Activated CD4-positive, CD25-positive, alpha-beta regulatory T cell treated with anti-CD3 and anti-CD28 coated beads, Interleukin-2, amount 50 U/mL, for 24 hours (primary cell): Measurements from ENCODE around the gene SDS.

ENCODE experiments used
- ATAC-seq, 2 donors: fragments of 150-1000 bp; cut with Tn5 transposase; one replicate each; pipeline ENCODE4 v1.10.0; 2021; ENCODE audit warnings: mild to moderate bottlenecking in 1 of 2, moderate library complexity in 1 of 2

SDS gene

DNA sequence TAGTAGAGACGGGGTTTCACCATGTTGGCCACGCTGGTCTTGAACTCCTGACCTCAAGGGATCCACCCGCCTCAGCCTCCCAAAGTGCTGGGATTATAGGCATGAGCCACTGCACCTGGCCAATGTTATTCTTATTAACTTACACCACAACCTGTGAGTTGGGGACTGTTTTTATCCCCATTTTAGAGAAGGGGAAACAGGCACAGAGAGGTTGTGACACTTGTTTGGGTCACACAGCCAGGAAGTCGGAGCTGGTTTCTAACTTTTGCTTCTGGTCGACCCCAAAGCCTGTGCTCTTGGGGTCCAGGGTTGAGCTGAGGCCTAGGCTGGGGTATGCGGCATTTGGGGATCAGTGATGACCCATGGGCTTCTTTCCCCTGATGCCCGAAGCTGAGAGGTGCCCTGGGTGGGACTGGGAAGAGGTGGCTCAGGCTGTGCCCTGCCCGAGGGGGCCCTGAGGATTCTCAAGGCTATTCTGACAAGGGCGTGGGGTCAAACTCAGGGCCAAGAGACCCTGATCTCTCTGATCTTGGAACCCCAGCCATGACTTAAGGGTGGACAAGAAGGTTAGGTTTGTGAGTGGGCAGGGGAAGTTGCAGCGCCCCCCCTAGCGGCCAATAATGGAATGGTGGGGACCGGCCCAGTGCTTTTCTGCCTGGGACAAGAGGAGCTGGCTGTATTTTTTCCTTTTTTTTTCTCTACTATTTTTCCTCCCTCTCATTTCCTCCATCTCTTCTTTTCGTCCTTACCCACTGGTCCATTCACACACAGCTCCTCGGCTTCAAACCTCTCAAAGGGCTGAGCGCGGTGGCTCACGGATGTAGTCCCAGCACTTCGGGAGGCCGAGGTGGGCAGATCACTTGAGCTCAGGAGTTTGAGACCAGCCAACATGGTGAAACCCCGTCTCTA, 21.5 kb upstream of the SDS start:
- no peak for ATAC-seq

GRCh38 chr12:113424456-113424855, 20.8 kb upstream of the SDS start:
- ATAC-seq, result no peak

DNA sequence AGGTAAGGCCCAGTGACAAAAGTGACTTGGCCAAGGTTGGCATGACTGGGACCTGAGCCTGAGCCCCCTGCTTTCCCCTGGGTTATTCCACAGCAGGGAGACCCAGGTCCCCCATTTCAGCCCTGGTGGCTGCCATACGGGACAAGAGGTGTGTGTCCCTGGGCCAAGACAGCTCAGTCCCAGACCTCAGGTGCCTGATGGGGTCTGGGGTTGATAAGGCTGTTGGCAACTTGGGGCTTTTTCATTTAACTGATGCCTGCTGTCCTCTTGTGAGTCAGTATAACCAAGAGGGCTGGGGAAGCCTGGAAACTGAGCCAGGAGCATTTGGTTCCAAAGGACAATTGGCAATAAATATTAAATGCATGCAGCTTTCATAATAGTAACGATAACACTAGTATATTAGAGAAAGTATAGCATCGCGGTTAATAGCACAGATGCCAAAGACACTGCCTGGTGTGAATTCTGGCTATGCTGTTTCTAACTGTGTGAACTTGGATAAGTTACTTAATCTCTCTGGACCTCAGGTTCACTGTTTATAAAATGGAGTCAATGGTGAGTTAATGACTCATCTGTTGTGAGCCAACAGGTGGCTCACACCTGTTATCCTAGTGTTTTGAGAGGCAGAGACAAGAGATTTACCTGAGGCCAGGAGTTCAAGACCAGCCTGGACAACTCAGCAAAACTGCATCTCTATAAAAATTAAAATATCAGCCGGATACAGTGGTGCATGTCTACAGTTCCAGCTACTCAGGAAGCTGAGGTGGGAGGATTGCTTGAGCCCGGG, 19.4 kb upstream of the SDS start:
- ATAC-seq, result no peak

DNA sequence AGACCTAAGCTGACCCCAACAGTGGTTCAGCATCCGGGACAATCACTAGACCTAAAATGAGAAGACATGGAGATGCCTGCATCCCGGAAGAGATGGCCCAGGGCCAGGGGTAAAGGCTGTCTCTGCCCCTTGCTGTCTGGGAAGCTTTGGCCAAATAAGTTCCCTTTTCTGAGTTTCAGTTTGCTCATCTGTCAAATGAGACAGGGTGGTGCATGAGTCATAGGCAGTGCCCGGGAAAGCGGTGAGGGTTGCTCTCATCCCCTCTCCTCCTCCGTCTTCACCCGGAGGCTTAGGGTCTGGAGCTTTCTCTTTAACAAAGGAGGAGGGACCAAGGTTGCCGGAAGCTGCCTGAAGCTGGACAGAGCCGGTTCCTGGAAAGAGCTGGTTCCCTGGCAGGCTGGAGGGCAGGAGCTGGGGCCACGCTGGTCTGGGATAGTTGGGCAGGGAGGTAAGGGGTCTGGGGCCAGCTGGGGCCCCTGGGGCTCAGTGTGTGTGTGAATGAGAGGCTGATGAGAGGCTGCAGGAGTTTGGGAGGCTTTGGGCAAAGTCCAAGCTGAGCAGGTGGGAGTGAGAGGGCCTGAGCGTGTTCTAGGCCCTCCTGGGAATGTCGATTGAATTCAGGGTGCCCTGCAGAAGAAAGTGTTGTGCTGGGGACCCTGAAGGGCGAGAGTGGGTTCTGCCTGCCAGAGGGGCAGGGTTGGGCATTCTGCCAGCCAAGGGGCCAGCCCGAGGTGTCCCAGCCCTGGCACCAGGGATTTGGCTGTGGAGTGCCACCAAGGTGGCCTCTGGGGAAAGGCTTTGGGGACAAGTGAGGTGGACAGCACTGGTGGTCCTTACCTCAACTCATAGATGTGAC, 18.6 kb upstream of the SDS start, which contains the start of gene SDSL:
TSS of gene SDSL (plus strand) at position 351 of the 856 bp plus-strand sequence. CDS start 5,603 bp downstream, outside the sequence.
- peak; percentile 67 to 71 for ATAC-seq

- ATAC-seq, result no peak
Measured at GRCh38 chr12:113420996-113421595, 17.4 kb upstream of the SDS start.

DNA sequence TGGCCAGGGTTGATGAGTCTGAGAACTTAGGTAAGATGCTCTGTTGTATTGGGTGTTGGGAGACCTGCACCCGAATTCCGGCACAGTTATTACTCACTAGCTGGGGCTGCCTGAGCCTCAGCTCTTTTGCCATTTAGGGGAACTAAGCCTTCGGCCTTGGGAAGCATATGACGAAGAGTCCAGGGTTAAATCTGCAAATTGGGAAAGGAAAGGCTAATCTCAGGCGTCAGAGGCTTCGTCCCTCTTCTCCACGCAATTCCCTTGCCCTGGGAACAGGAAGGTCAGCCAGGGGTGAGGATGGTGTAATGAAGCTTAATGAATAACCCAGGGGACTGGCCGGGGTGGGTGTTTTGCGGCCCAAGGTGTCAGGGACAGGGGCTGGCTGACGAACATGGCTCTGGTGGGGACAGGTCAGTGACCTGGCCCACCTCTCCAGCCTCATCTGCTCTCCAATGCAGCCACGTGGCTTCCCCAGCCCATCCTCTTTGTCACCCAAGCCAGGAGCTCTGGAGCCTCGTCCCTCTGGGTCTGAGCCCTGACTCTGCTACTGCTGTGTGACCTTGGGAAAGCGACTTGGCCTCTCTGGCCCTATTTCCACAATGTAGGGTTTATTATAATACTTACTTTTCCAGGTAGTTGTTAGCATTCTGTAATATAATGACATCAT, 14.7 kb upstream of the SDS start:
- ATAC-seq, result no peak

GRCh38 chr12:113416091-113416754, 12.5 kb upstream of the SDS start:
- no peak for ATAC-seq

DNA sequence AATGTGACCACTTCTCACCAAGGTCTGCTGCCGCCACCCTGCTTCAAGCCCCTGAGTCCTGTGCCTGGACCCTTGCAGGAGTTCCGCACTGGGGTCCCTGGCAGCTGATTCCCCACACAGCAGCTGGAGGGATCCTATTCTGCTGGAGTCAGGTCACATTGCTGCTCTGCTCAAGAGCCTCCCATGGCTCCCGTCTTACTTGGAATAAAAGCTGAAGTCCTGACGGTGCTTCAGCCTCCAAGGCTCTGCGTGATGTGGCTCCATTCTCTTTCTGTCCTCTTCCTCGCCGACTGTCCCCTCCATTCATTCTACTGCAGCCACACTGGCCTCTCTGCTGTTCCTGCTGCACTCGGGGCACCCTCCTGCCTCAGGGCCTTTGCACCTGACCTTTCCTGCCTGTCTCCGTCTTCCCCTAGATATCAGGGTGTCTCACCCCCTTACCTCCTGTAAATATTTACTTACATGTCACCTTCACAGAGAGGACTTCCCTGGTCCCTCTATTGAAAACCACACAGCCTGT, 10.9 kb upstream of the SDS start:
- ATAC-seq, result no peak

DNA sequence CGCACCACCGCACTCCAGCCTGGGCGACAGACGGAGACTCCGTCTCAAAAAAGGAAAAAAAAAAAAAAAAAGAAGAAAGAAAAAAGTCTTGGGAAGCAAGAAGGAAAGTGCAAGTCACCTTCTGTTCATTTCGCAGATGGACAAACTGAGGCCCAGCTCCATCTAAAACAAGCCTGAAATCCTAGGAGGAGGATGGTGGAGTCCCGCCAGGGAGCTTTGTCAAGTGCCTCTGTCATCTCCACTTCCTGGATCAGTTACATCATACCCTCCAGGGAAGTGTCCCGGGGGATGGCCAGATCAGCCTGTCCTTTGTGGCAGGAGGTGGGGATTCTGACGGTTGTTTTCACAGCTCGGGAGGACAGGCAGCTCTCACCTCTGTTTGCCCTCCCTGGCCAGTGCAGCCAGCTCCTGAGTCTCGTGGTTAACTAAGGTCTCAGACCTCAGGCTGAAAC, 9.8 kb upstream of the SDS start:
- no peak for ATAC-seq

DNA sequence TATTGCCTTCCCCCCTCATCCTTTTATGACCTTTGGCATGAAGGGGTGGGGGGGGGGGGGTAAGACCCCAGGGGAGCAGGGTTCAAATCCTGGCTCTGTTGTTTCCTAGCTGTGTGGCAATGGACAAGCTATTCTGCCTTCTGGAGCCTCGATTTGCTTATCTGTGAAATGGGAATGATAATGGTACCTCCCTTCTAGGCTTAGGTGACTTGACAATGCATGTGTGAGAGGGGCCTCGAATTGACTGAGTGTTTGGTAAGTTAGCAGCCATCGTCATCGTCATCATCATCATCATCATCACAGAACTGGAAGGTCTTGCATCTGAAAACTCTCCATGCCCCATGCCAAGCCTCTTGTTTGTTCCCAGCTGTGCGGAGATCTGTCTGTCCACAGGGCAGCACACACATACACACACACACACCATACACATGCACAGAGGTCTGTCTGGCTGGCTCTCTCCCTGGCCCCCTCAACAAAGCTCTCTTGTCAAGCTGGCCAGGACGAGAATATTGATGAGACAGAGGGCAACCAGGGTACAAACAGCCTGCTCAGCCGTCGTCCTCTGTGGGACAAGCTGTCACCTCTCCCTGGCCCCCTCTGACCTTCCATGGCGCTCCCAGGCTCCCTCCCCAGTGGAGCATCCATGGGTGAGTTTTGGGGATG, 5.9 kb upstream of the SDS start:
- ATAC-seq, result no peak

DNA sequence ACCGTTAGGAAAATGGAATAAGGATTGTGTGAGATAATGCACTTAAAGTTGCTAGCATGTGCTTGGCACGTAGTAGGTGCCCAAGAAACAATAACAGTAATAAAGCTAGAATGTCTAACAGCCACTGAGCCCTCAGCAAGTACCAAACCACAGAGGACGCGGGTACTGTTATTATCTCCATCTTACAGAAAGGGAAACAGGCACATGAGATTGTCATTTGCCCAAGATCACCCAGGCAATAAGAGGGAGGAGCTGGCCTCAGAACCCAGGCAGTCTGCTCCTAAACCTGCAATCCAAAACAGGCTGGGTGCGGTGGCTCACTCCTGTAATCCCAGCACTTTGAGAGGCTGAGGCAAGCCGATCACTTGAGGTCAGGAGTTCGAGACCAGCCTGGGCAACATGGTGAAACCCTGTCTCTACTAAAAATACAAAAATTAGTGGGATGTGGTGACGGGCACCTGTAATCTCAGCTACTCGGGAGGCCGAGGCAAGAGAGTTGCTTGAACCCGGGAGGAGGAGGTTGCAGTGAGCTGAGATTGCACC, 5.1 kb upstream of the SDS start:
- no peak for ATAC-seq

DNA sequence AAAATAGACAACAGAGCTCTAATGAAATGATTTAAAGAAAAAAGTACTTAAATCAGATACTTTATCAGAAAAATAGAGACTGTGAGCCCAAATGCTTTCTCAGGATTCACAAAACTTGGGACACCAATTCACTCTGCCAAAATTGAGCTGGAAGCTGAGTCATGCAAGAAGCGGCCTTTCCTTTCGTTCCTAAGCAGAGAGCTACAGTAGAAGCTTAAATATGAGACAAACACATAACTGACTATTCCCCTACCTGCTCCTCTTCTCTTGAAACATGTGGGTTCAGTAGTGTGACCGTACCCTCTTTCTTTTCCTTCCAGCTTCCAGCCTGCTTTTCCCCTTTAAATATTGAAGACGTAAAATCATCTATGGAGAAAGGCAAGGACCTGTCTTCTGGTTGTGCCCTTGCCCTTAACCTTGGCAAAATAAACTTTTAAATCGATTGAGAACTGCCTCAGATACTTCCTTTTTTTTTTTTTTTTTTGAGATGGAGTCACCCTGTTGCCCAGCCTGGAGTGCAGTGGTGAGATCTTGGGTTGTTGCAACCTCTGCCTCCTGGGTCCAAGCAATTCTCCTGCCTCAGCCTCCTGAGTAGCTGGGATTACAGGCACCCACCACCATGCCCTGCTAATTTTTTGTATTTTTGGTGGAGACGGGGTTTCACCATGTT, 4.4 kb upstream of the SDS start:
- no peak for ATAC-seq

DNA sequence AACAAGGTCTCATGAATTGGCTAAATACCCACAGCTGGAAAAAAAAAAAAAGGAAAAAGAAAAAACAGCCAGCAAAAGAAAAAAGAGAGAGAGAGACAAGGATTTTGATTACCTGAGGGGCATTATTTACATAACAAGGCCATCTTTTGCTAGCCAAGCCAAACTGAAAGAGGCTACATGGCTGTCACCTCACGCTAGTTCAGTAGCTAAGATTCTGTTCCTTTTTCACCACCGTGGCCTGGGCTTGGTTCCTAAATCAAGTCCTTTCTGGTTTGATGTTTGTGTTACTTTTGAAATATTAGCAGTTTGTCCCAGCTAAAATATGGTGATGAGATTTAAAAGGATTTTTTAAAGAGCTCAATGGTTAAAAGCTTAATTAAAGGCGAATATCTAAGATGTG, 2.0 kb upstream of the SDS start:
- ATAC-seq, result no peak

DNA sequence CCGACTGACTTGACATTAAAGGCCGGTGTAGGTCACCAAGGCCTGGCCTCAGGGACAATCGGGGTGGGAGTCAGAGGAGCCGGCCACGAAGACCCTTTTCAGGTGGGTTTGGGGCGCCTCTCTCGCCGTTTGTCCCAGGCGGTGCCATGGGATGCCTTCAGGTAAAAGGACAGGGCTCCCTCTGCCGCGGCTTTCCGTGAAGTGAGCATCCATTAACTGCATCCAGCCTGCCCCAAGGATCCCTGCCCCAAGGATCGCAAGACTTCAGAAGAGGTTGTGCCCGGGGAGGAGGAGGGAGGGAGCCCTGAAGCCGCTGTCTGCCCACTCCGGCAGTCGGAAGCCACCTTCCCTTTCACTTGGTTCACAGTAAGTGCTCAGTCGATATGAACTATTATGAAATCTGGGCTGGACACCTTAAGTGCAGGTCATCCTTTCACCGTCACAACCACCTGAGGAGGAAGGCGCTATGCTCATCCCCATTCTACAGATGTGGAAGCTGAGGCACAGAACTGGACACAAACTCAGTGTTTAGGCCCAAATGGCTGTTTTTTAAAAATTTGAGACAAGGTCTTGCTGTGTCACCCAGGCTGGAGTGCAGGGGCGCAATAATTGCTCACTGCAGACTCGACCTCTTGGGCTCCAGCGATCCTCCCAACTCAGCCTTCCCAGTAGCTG, 964 bp downstream of the SDS start:
- no peak for ATAC-seq

GRCh38 chr12:113401066-113402000, 2.4 kb downstream of the SDS start:
- no peak for ATAC-seq

DNA sequence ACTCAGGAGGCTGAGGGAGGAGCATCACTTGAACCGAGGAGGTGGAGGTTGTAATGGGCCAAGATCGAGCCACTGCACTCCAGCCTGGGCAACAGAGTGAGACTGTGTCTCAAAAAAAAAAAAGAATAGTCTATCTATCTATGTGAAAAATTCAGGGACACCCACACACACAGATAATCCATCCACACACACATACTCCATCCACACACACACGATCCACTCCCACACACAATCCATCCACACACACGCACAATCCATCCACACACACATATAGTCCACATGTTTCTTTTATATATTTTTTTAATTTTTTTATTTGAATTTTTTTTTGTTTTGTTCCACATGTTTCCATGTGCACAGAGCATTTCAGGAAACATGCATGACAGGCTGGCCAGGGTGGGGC, 3.3 kb downstream of the SDS start:
- no peak for ATAC-seq

GRCh38 chr12:113399490-113399889, 4.2 kb downstream of the SDS start:
- no peak for ATAC-seq
